ENCODE data around the gene EPHA3. TPM values are rescaled to one million over a fixed set of nuclear protein-coding genes. Genes with fewer than 3 reads are reported as not detected.

The EPHA3 gene
- total and polyA plus RNA-seq, 8 donors = 0.29 to 33.9 (median 0.81) TPM

GRCh38 chr3:89198591-89198990 lies 91.2 kb downstream of the EPHA3 start:
- Histone ChIP-seq H3K36me3 (no peaks in the 10 kb centered on the region), H3K27me3 (no peaks in the 10 kb centered on the region), H3K9me3 (no peaks in the 10 kb centered on the region), H3K4me1 (no peaks in the 10 kb centered on the region), H3K27ac (no peak overlapping the region), H3K4me3 (no peak overlapping the region)
- 75 to 91% (median 80%) methylated on average over 3 of the region's 3 CpGs for WGBS, 5 donors
- TF ChIP-seq POLR2AphosphoS5 (IDR thresholded peaks at IDR 0.05) = no peak
- TF ChIP-seq CTCF (IDR thresholded peaks at IDR 0.05) = no peak
- TF ChIP-seq POLR2A (IDR thresholded peaks at IDR 0.05) = no peak
- TF ChIP-seq EP300 (IDR thresholded peaks at IDR 0.05) = no peak
- no peak for DNase-seq
- intact Hi-C loops (cut with DNase I; ENCODE audit: low total_unique reads) = no loop called here

GRCh38 chr3:89212619-89213018 lies 105.2 kb downstream of the EPHA3 start:
- H3K4me1 ChIP-seq = no peaks in the 10 kb centered on the region
- H3K9me3 ChIP-seq = no peaks in the 10 kb centered on the region
- H3K4me3 ChIP-seq = no peak overlapping the region
- 57 to 79% (median 73%) methylated on average over 1 of the region's 1 CpG for WGBS, 5 donors
- no peaks in the 10 kb centered on the region for H3K36me3 ChIP-seq
- TF ChIP-seq POLR2A (IDR thresholded peaks at IDR 0.05) = no peak
- no peak for TF ChIP-seq POLR2AphosphoS5 (IDR thresholded peaks at IDR 0.05)
- no peak for TF ChIP-seq CTCF (IDR thresholded peaks at IDR 0.05)
- no peak for TF ChIP-seq EP300 (IDR thresholded peaks at IDR 0.05)
- no peak overlapping the region for H3K27ac ChIP-seq
- no peaks in the 10 kb centered on the region for H3K27me3 ChIP-seq
- DNase-seq = no peak
- intact Hi-C loops (cut with DNase I; ENCODE audit: low total_unique reads) = no loop called here

DNA sequence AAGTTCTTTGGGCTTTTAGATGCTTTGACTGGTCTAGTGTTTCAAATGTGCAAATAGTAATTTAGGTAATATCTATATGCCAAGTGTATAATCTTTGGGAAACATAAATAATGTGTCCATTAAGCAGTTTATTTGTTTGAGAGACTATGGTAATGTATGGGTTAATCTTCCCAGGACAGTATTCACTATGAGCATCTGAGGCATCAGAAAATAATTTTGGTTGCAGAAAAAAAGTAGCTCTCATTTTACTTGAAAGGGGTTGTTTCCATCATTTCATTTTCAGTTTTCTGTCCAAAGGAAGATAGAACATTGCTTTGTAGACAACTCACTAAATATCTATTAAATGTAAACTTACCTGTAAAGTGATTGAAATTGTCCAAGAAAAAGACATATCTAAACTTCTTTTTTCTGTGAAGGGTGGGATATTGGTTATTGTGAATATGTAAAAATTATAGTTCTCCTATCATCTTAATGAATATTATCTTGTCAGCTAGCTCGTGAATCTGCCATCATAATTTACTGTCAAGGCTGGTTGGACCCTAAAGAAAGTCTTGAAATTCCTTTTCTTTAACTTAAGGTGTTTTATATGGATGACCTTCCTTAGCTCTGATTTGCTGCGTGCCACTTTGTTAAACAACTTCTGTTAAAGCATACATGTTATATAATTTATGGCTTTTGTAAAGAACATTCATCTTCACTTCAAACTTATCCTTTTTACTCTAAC lies 108.8 kb downstream of the EPHA3 start:
- no peaks in the 10 kb centered on the region for H3K36me3 ChIP-seq
- no peaks in the 10 kb centered on the region for H3K4me1 ChIP-seq
- H3K4me3 ChIP-seq = no peak overlapping the region
- no peaks in the 10 kb centered on the region for H3K9me3 ChIP-seq
- WGBS, 5 donors = 65 to 74% (median 73%) methylated on average over 2 of the region's 2 CpGs
- no peak for TF ChIP-seq CTCF (IDR thresholded peaks at IDR 0.05)
- no peak for DNase-seq
- intact Hi-C loops (cut with DNase I; ENCODE audit: low total_unique reads) = no loop called here
- no peak overlapping the region for H3K27ac ChIP-seq
- H3K27me3 ChIP-seq = no peaks in the 10 kb centered on the region

- DNase-seq = no peak
- H3K36me3 ChIP-seq = no peaks in the 10 kb centered on the region
- no peaks in the 10 kb centered on the region for H3K27me3 ChIP-seq
- no peak overlapping the region for H3K27ac ChIP-seq
- no peak for TF ChIP-seq POLR2AphosphoS5 (IDR thresholded peaks at IDR 0.05)
- no peak for TF ChIP-seq POLR2A (IDR thresholded peaks at IDR 0.05)
- no peak for TF ChIP-seq EP300 (IDR thresholded peaks at IDR 0.05)
- no peak for TF ChIP-seq CTCF (IDR thresholded peaks at IDR 0.05)
- H3K4me1 ChIP-seq = no peaks in the 10 kb centered on the region
- H3K9me3 ChIP-seq = no peaks in the 10 kb centered on the region
- no peak overlapping the region for H3K4me3 ChIP-seq
- intact Hi-C loops (cut with DNase I; ENCODE audit: low total_unique reads) = no loop called here
- WGBS, 5 donors = 71 to 74% (median 73%) methylated on average over 6 of the region's 6 CpGs
Measured at GRCh38 chr3:89217148-89217685, 109.8 kb downstream of the EPHA3 start.

Measured in stomach (tissue), 9 donors.